Gastroesophageal sphincter (tissue), 4 donors: ENCODE results near the gene GATA5. TPM values are rescaled to one million over a fixed set of nuclear protein-coding genes. Genes with fewer than 3 reads are reported as not detected.

Source experiments
- ATAC-seq: fragments of 150-250 bp; one replicate; pipeline ENCODE4 v1.9.1; 2016; ENCODE audit warnings: mild to moderate bottlenecking, moderate library complexity
- H3K27ac ChIP-seq, 4 donors: fragments of 200-600 bp; sonication (generic) in 3 of 4; 1 replicate in 3 of 4; 2 replicates in 1 of 4; pipeline ENCODE4 v1.5.1; 2016 to 2019
- H3K27me3 ChIP-seq: fragments of 200-600 bp; sonication (generic); one replicate; pipeline ENCODE4 v1.5.1; 2019
- H3K36me3 ChIP-seq, 2 donors: fragments of 200-600 bp; sonication (generic); one replicate each; pipeline ENCODE4 v1.5.1; 2019; ENCODE audit warnings: control low read depth in 1 of 2
- H3K4me1 ChIP-seq, 3 donors: fragments of 200-600 bp; sonication (generic); 1 replicate in 2 of 3; 2 replicates in 1 of 3; pipeline ENCODE4 v1.5.1; 2016 to 2019; ENCODE audit warnings: control low read depth in 2 of 3
- H3K4me3 ChIP-seq, 2 donors: fragments of 200-600 bp; sonication (generic); one replicate each; pipeline ENCODE4 v1.5.1; 2019; ENCODE audit warnings: mild to moderate bottlenecking in 1 of 2, moderate library complexity in 1 of 2
- H3K9me3 ChIP-seq, 3 donors: fragments of 200-600 bp; sonication (generic); one replicate each; pipeline ENCODE4 v1.5.1; 2017 to 2019; ENCODE audit warnings: control low read depth in 2 of 3
- EP300 ChIP-seq: sonication (generic); formaldehyde crosslinking; IDR thresholded peaks from one replicate; pipeline ENCODE4 v1.6.1; 2017; ENCODE audit warnings: antibody characterized with exemption, mild to moderate bottlenecking
- POLR2A ChIP-seq, 2 donors: fragments of 450-650 bp; IDR thresholded peaks; one replicate each; pipeline ENCODE4 v1.6.1; 2017; ENCODE audit warnings: antibody characterized with exemption in 2 of 2, mild to moderate bottlenecking in 2 of 2, moderate library complexity in 1 of 2
- POLR2AphosphoS5 ChIP-seq: sonication (generic); formaldehyde crosslinking; IDR thresholded peaks from one replicate; pipeline ENCODE4 v1.6.1; 2017; ENCODE audit warnings: antibody characterized with exemption
- WGBS, 2 donors: methylation state at CpG; one replicate each; pipeline ENCODE4 v1.1.5; 2018; ENCODE audit warnings: low coverage in 1 of 2; 5-methylcytosine and 5-hydroxymethylcytosine counted together
- total RNA-seq, 4 donors: library from RNA; depleted of rRNA; stranded (reverse); fragments of >200 nt; gene quantifications; one replicate each; pipeline ENCODE4 v1.1.0, GENCODE V29; 2016
- TF ChIP-seq, protein P1 (sequence below), 4 experiments: fragments of 200-600 bp in 2 of 4; fragments of 450-650 bp in 2 of 4; sonication (generic) in 1 of 4; IDR thresholded peaks; one replicate each; pipeline ENCODE4 v1.5.1; 2017 to 2019; ENCODE audit warnings: antibody characterized with exemption in 4 of 4, mild to moderate bottlenecking in 2 of 4, moderate library complexity in 2 of 4

The GATA5 gene
- total RNA-seq, 4 donors from 2014 or later, result 0.31 to 2.2 (median 1.1) TPM

DNA sequence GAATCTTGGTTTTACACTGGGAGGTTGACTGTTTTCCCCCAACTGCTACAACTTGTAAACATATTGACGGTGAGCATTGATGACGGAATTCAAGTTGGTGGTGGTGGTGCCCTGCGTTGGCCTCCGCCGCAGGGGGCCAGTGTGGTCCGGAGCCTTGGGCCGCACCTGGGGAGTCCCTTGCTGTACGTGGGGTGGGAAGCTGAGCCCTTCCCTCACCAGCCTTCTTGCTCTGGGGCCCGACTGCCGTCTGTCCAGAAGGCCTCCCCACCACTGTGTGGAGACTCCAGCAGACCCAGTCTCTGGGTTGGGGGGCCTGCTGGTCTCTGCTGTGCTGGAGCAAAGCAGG lies 11.4 kb downstream of the GATA5 start:
- Histone ChIP-seq H3K4me3 (no peak overlapping the region), H3K9me3 (no peaks in the 10 kb centered on the region), H3K36me3 (no peaks in the 10 kb centered on the region), H3K4me1 (no peaks in the 10 kb centered on the region), H3K27ac (no peak overlapping the region), H3K27me3 (peaks cover 53% of the 10 kb centered on the region)
- TF ChIP-seq, protein P1, sequence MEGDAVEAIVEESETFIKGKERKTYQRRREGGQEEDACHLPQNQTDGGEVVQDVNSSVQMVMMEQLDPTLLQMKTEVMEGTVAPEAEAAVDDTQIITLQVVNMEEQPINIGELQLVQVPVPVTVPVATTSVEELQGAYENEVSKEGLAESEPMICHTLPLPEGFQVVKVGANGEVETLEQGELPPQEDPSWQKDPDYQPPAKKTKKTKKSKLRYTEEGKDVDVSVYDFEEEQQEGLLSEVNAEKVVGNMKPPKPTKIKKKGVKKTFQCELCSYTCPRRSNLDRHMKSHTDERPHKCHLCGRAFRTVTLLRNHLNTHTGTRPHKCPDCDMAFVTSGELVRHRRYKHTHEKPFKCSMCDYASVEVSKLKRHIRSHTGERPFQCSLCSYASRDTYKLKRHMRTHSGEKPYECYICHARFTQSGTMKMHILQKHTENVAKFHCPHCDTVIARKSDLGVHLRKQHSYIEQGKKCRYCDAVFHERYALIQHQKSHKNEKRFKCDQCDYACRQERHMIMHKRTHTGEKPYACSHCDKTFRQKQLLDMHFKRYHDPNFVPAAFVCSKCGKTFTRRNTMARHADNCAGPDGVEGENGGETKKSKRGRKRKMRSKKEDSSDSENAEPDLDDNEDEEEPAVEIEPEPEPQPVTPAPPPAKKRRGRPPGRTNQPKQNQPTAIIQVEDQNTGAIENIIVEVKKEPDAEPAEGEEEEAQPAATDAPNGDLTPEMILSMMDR (IDR thresholded peaks at IDR 0.05), result no peak
- TF ChIP-seq POLR2AphosphoS5, result no peak
- TF ChIP-seq EP300, result no peak
- TF ChIP-seq POLR2A (IDR thresholded peaks at IDR 0.05), result no peak
- WGBS, 2 donors, result 93% methylated on average over 6 of the region's 10 CpGs; no CpG with 5 or more reads in 1 of the 2 donors
- no peak for ATAC-seq

DNA sequence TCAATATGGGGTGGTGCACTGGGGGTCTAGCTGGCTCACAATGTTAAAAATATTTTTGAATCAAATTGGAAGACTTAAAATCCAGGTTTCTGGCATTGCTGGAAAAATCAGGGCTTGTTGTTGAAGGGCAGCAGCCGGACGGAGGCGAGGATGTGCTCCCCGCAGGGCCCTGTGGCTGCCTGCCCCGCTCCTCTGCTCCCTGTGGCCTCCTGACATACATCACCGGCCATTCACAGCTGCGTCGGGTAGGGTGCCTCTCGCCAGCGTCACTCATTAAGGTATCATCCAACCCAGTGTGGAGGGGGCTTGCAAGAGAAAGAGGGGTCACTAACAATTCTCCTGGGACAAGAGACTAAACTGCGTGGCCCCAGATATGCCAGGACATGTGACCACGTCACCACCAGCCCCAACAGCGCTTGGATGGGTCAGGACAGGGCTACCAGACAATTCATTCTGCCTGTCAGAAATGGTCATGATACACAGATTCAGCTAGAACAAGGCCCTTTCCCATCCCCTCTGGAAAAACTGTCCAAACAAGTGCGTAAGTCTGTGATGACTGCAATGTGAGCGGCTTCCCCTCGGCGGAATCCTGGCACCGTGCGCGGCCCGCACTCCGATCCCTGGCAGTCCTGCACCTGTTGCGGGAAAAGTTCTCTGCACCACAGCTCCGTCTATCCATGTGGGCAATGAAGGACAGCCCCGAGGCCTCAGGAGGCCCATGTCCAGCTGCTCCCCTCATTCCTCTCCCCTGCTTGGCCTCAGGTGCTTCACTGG lies 12.0 kb downstream of the GATA5 start:
- H3K4me1 ChIP-seq, result no peaks in the 10 kb centered on the region
- WGBS, 2 donors, result 68 to 80% methylated on average over 3 to 5 of the region's 25 CpGs
- TF ChIP-seq POLR2AphosphoS5 (no peak), POLR2A (IDR thresholded peaks at IDR 0.05) (no peak), EP300 (no peak)
- TF ChIP-seq, protein P1 (IDR thresholded peaks at IDR 0.05), result no peak
- H3K27me3 ChIP-seq, result peaks cover 53% of the 10 kb centered on the region
- no peaks in the 10 kb centered on the region for H3K9me3 ChIP-seq
- ATAC-seq, result no peak
- H3K27ac ChIP-seq, result no peak overlapping the region
- H3K36me3 ChIP-seq, result no peaks in the 10 kb centered on the region
- no peak overlapping the region for H3K4me3 ChIP-seq

DNA sequence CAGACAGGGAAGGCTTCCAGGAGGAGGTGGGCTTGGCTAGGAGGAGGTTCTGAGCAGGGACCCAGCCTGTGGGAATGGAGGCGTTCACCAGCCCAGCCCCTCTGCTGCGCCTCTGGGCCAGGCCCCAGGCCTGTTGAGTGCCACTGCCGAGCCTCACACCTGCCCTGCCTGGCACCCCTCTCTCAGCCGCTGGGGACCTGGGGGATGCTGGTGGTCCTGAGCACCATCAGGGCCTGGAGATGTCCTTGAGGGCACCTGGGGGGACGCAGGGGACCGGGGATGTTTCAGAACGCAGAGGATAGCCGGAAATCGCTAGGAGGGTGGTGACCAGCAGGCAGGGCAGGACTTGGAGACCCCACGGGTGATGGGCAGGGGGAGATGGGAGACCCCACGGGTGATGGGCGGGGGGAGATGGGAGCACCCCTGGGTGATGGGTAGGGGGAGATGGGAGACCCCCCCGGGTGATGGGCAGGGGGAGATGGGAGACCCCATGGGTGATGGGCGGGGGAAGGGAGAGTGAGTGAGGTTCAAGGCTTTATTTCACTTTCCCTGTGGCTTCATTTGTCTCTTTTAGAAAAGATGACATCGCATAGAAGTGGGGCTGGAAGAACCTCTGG lies 12.7 kb downstream of the GATA5 start:
- TF ChIP-seq, protein P1 (IDR thresholded peaks at IDR 0.05), result no peak
- no peak for TF ChIP-seq POLR2AphosphoS5
- TF ChIP-seq POLR2A (IDR thresholded peaks at IDR 0.05), result no peak
- TF ChIP-seq EP300, result no peak
- no peak overlapping the region for H3K4me3 ChIP-seq
- peaks cover 53% of the 10 kb centered on the region for H3K27me3 ChIP-seq
- no peak overlapping the region for H3K27ac ChIP-seq
- 47 to 90% methylated on average over 2 to 5 of the region's 15 CpGs for WGBS, 2 donors
- H3K4me1 ChIP-seq, result no peaks in the 10 kb centered on the region
- H3K9me3 ChIP-seq, result no peaks in the 10 kb centered on the region
- no peaks in the 10 kb centered on the region for H3K36me3 ChIP-seq
- ATAC-seq, result no peak

DNA sequence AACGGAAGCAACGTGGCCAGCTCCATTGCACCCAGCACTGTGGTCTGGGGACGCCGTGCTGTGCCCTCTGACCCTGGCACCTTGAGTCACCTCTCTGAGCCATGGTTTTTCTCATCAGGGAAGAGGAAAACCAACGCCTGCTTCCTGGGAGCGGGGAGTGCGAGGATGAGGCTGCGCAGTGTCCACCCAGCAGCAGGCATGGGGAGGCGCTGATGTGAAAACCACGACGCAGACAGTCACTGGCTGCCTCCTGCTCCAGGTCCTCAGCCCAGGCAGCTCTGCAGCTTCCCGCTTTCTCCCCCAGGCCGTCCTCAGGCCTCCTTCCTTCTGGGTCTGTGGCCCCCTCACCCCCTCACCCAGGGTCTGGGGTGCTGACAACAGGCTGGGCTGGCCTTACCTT lies 14.0 kb downstream of the GATA5 start:
- WGBS, 2 donors, result no CpG with 5 or more reads among the region's 13 CpGs
- TF ChIP-seq, protein P1 (IDR thresholded peaks at IDR 0.05), result no peak
- no peak for TF ChIP-seq EP300
- no peak overlapping the region for H3K4me3 ChIP-seq
- H3K4me1 ChIP-seq, result no peaks in the 10 kb centered on the region
- ATAC-seq, result no peak
- no peaks in the 10 kb centered on the region for H3K36me3 ChIP-seq
- H3K27me3 ChIP-seq, result peaks cover 53% of the 10 kb centered on the region
- H3K27ac ChIP-seq, result no peak overlapping the region
- no peaks in the 10 kb centered on the region for H3K9me3 ChIP-seq

DNA sequence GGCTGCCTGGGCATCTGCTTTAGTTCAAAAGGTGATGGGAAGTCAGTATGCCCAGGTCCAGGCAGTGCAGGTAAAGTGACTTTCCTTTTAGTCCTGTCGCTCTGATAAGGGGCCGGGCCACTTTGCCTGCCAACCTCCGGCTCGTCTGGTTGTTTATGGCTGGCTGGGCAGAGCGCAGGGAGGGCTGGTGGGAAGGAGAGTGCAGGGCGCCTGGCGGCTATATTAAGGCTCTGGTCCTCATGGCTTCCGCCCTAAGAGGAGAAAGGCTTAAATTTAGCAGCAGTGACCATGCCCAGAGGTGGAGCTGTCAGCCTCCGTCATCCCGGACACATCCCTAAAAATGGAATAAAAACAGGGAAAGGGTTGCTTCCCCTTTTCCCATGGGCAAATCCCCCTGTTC lies 14.6 kb downstream of the GATA5 start:
- TF ChIP-seq EP300 (no peak), POLR2AphosphoS5 (no peak), POLR2A (IDR thresholded peaks at IDR 0.05) (no peak)
- TF ChIP-seq, protein P1 (IDR thresholded peaks at IDR 0.05), result no peak
- H3K36me3 ChIP-seq, result no peaks in the 10 kb centered on the region
- WGBS, 2 donors, result 40% methylated on average over 2 of the region's 10 CpGs; no CpG with 5 or more reads in 1 of the 2 donors
- H3K9me3 ChIP-seq, result no peaks in the 10 kb centered on the region
- no peak for ATAC-seq
- H3K27ac ChIP-seq, result no peak overlapping the region
- H3K4me3 ChIP-seq, result no peak overlapping the region
- no peaks in the 10 kb centered on the region for H3K4me1 ChIP-seq
- H3K27me3 ChIP-seq, result peaks cover 52% of the 10 kb centered on the region
